Cerebellar nuclear complex (tissue), 1 donor: ENCODE results near the gene COL4A6.

ENCODE experiments used
- DNase-seq, 2 experiments: peaks; one replicate each; lab custom pipeline; 2025; lab: John Stamatoyannopoulos, UW

The COL4A6 gene

GRCh38 chrX:108216919-108217571 lies 221.2 kb downstream of the COL4A6 start:
- no peak for DNase-seq

DNA sequence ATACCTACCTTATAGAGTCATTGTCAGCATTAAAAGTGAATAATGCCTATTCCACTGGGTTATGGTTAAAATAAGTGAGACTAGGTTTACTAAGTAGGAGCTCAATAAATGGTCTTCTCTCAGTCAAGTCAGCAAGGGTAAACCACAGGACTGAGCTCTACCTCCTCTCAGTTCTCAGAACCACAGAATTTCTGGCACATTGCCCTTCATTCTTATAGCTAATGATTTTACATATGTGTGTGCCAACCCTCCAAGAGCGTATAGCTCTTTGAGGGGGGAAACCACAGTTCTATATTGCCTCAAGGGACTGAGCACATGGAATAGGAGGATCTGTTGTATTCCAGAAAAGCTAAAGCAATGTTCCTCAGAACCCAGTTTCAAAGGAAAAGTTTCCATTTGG lies 221.8 kb downstream of the COL4A6 start:
- DNase-seq, result no peak

- DNase-seq, result no peak
Observed at GRCh38 chrX:108211301-108211700, 226.9 kb downstream of the COL4A6 start.

- DNase-seq, result no peak
Observed at GRCh38 chrX:108209006-108209554, 229.1 kb downstream of the COL4A6 start.

DNA sequence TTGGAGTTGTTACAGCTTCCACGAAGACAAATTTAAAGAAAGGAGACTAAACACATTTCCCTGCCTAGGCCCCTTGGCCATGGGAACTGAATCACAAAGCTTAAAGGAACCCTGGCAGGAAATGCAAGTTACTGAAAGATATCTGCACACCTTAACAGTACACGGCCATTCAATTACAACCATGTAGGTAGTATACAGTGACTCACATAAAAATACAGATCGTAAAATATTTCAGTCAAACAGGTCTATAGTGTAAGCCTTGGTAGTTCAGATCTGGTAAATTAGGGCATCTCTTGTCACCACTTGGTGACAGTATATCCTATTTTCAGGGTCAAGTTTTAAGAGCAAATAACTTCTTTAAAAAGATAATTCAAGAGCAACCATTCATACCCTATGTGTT lies 234.7 kb downstream of the COL4A6 start:
- no peak for DNase-seq

- no peak for DNase-seq
Observed at GRCh38 chrX:108199691-108200090, 238.5 kb downstream of the COL4A6 start.

- DNase-seq, result no peak
Observed at GRCh38 chrX:108199041-108199440, 239.2 kb downstream of the COL4A6 start.

- DNase-seq, result no peak
Observed at GRCh38 chrX:108198420-108198819, 239.8 kb downstream of the COL4A6 start.

GRCh38 chrX:108186811-108187210 lies 251.4 kb downstream of the COL4A6 start:
- no peak for DNase-seq

DNA sequence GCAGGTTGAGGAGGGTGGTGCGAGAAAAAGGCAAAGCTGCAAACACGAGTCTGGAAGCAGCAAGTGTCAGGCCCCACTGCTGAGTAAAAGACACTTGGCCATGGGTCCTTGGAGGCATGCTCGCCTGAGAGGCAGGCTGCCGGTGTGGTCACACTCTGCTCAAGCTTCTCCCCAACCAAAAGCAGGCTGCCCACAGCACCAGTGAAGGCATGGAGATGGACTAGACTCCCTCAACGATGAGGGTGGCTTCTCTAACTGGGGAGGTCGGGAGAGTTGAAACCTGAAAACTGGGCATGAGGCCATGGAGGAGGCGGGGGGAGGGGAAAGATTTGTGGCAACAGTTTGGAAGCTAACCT lies 260.1 kb downstream of the COL4A6 start:
- DNase-seq, result no peak

GRCh38 chrX:108177351-108178142 lies 260.7 kb downstream of the COL4A6 start:
- DNase-seq, result no peak

GRCh38 chrX:108173874-108174273 lies 264.3 kb downstream of the COL4A6 start:
- no peak for DNase-seq

- no peak for DNase-seq
Observed at GRCh38 chrX:108171671-108172070, 266.6 kb downstream of the COL4A6 start.

GRCh38 chrX:108169768-108170167 lies 268.5 kb downstream of the COL4A6 start:
- DNase-seq, result no peak

DNA sequence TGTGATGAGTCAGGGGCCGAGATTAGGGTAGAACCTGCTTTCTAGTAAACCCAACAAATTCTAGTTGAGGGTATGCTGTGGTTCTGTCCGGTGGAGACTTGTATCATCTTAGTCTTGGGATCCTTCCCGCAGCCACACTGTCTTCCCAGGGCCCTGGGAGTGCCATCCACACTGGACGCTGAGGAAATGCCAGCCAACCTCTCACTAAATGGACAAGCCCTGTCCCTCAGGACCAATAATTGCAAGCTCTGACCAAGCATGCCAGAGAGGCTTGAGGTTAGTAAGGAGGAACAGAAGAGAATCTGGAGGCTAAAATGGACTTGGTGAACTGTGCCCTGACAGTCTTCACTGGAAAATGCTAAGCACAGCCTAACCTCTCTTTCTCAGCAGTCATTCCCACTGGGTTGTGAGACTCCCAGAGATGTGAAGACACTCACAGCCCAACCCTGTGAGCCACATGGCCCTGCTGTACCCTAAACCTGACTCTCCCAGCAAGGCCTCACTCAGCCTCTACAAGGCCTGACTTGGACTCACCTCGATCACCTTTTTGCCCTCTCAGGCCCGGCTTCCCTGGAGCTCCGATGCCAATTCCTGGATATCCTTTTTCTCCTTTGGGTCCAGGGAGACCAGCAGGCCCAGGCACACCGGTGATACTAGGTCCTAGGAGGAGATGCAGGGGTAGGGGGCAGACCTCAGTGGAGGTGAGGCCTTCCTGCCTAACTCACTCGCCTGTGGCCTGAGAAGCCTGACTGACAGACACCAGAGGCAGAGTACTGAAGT lies 269.1 kb downstream of the COL4A6 start:
- DNase-seq, result no peak

- DNase-seq, result no peak
Observed at GRCh38 chrX:108167211-108167872, 270.9 kb downstream of the COL4A6 start.

DNA sequence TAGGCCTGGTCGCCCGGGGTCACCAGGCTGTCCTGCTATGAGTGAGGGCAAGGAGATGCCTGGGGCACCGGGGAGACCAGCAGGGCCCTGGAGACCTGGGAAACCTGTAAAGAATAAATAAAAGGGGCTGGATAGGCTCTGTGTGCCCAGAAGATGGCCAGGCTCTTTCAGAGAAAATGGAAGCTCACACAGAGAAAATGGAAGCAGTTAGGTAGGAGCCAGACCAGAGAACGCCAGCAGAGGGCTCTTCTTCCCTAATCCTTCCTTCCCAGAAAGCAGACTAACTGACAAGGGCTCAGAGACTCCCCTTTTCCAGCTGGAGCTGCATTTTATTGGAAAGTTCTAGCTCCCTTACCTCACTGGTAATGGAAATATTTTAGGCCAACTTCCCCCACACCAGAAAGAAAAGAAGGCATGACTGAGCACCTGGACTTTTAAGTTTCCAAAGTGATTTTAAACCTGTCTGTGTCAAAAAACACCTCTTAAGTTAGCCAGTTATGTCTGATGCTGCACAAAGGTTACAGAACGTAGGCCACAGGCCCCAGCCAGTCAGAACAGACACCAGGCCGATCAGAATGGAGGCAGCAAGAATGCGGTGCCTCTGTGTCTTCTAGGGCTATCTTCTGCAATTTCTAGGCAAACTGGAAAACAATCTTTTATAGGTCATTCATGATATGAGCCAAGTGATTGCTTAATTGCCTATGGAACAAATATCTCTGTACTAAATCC lies 272.7 kb downstream of the COL4A6 start:
- no peak for DNase-seq

GRCh38 chrX:108163333-108164082 lies 274.7 kb downstream of the COL4A6 start:
- no peak for DNase-seq

- DNase-seq, result no peak
Observed at GRCh38 chrX:108162265-108162664, 276.0 kb downstream of the COL4A6 start.

DNA sequence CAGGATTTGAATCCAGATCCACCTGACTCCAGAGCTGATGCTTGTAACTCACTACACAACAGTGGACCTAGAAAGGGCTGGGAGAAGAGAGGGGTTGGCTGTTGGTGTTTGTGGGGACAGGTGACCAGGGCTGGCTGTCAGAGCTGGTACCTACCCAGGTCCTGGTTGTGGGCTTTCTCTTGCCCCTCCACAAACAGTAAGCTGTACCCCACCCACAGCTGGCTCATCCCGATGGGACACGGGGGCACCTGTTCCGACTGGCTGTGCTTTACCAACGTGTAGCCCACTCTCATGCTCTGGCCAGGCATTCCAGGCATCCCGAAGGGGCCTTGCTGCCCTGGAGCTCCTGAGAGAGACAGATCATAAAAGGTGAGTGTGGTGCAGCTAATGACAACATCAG lies 277.9 kb downstream of the COL4A6 start:
- no peak for DNase-seq
